C4-2B (cell line): ENCODE data around the gene MYCBP2.

Experiments used
- CTCF ChIP-seq: fragments of 450-650 bp; conservative IDR thresholded peaks from 2 replicates; pipeline ENCODE4 v1.5.1; 2017; ENCODE audit warnings: mild to moderate bottlenecking
- ZFX ChIP-seq: fragments of 450-650 bp; IDR thresholded peaks from 2 replicates; pipeline ENCODE4 v1.6.1; 2017

GRCh38 chr13:77215543-77215942, 111.4 kb downstream of the MYCBP2 start:
- TF ChIP-seq CTCF = no peak
- no peak for TF ChIP-seq ZFX
